ENCODE measurements around the gene COQ8B. TPM values are rescaled to one million over a fixed set of nuclear protein-coding genes. Genes with fewer than 3 reads are reported as not detected.

The COQ8B gene
- total and polyA plus RNA-seq, 9 donors: 18.2 to 26.5 (median 23.3) TPM

GRCh38 chr19:40692212-40692551 lies 24.5 kb downstream of the COQ8B start:
- H3K27me3 ChIP-seq (ENCODE audit: control insufficient read depth, insufficient read depth, low read length): no peaks in the 10 kb centered on the region
- whole genome bisulfite sequencing (ENCODE audit: insufficient coverage): 68% methylated on average over 8 of the region's 14 CpGs
- peak overlapping the region; percentile 99 for H3K27ac ChIP-seq (ENCODE audit: low read length)
- DNase-seq: no peak
- no peak overlapping the region for H3K4me3 ChIP-seq (ENCODE audit: low read length)
- H3K36me3 ChIP-seq (ENCODE audit: control insufficient read depth, insufficient read depth, low read length): peaks cover 36% of the 10 kb centered on the region
- no peaks in the 10 kb centered on the region for H3K9me3 ChIP-seq (replicated peaks; ENCODE audit: control insufficient read depth, low read depth, low read length)
- peaks cover 52% of the 10 kb centered on the region for H3K4me1 ChIP-seq (ENCODE audit: control insufficient read depth, insufficient read depth, low read length)

- Histone ChIP-seq H3K36me3 (ENCODE audit: control insufficient read depth, insufficient read depth, low read length) (peaks cover 40% of the 10 kb centered on the region), H3K27me3 (ENCODE audit: control insufficient read depth, insufficient read depth, low read length) (no peaks in the 10 kb centered on the region), H3K9me3 (replicated peaks; ENCODE audit: control insufficient read depth, low read depth, low read length) (no peaks in the 10 kb centered on the region), H3K27ac (ENCODE audit: low read length) (peak overlapping the region; percentile 99), H3K4me1 (ENCODE audit: control insufficient read depth, insufficient read depth, low read length) (peaks cover 55% of the 10 kb centered on the region), H3K4me3 (ENCODE audit: low read length) (peak overlapping the region; percentile 52)
- peak; percentile 29 for DNase-seq
- WGBS (ENCODE audit: insufficient coverage): 54% methylated on average over 19 of the region's 24 CpGs
These were observed 25.1 kb downstream of the COQ8B start for GRCh38 chr19:40691421-40692211.

GRCh38 chr19:40690693-40691420 lies 25.8 kb downstream of the COQ8B start:
- no peaks in the 10 kb centered on the region for H3K27me3 ChIP-seq (ENCODE audit: control insufficient read depth, insufficient read depth, low read length)
- peak; percentile 91 for DNase-seq
- peak overlapping the region; percentile 99 for H3K27ac ChIP-seq (ENCODE audit: low read length)
- under 1% methylated on average over 50 of the region's 56 CpGs for WGBS (ENCODE audit: insufficient coverage)
- H3K4me3 ChIP-seq (ENCODE audit: low read length): peak overlapping the region; percentile 89
- H3K4me1 ChIP-seq (ENCODE audit: control insufficient read depth, insufficient read depth, low read length): peaks cover 55% of the 10 kb centered on the region
- peaks cover 42% of the 10 kb centered on the region for H3K36me3 ChIP-seq (ENCODE audit: control insufficient read depth, insufficient read depth, low read length)
- H3K9me3 ChIP-seq (replicated peaks; ENCODE audit: control insufficient read depth, low read depth, low read length): no peaks in the 10 kb centered on the region

- Histone ChIP-seq H3K9me3 (replicated peaks; ENCODE audit: control insufficient read depth, low read depth, low read length) (no peaks in the 10 kb centered on the region), H3K4me3 (ENCODE audit: low read length) (peak within 1 kb of the TSS; percentile 89), H3K27ac (ENCODE audit: low read length) (peak within 1 kb of the TSS; percentile 99), H3K4me1 (ENCODE audit: control insufficient read depth, insufficient read depth, low read length) (peaks cover 55% of the 10 kb centered on the region), H3K27me3 (ENCODE audit: control insufficient read depth, insufficient read depth, low read length) (no peaks in the 10 kb centered on the region), H3K36me3 (ENCODE audit: control insufficient read depth, insufficient read depth, low read length) (peaks cover 42% of the 10 kb centered on the region)
- DNase-seq: peak; percentile 96
- WGBS (ENCODE audit: insufficient coverage): under 1% methylated on average over 46 of the region's 50 CpGs
These were observed 26.5 kb downstream of the COQ8B start, which contains the start of gene NUMBL for GRCh38 chr19:40690050-40690692. Gene NUMBL, minus strand, starts transcription at chr19:40690651. Its CDS starts 168 bp downstream, at chr19:40690483.

- H3K4me3 ChIP-seq (ENCODE audit: low read length): peak overlapping the region; percentile 89
- no peaks in the 10 kb centered on the region for H3K9me3 ChIP-seq (replicated peaks; ENCODE audit: control insufficient read depth, low read depth, low read length)
- 5% methylated on average over 14 of the region's 18 CpGs for whole genome bisulfite sequencing (ENCODE audit: insufficient coverage)
- peak; percentile 45 for DNase-seq
- H3K36me3 ChIP-seq (ENCODE audit: control insufficient read depth, insufficient read depth, low read length): peaks cover 43% of the 10 kb centered on the region
- peaks cover 55% of the 10 kb centered on the region for H3K4me1 ChIP-seq (ENCODE audit: control insufficient read depth, insufficient read depth, low read length)
- peak overlapping the region; percentile 93 for H3K27ac ChIP-seq (ENCODE audit: low read length)
- no peaks in the 10 kb centered on the region for H3K27me3 ChIP-seq (ENCODE audit: control insufficient read depth, insufficient read depth, low read length)
These were observed 27.2 kb downstream of the COQ8B start for GRCh38 chr19:40689339-40690049.

- DNase-seq: peak; percentile 47
These were observed 27.7 kb downstream of the COQ8B start for GRCh38 chr19:40688987-40689338.

GRCh38 chr19:40688309-40688708 lies 28.4 kb downstream of the COQ8B start:
- Histone ChIP-seq H3K4me3 (ENCODE audit: low read length) (peak overlapping the region; percentile 89), H3K4me1 (ENCODE audit: control insufficient read depth, insufficient read depth, low read length) (peaks cover 55% of the 10 kb centered on the region), H3K9me3 (replicated peaks; ENCODE audit: control insufficient read depth, low read depth, low read length) (no peaks in the 10 kb centered on the region), H3K27me3 (ENCODE audit: control insufficient read depth, insufficient read depth, low read length) (no peaks in the 10 kb centered on the region), H3K36me3 (ENCODE audit: control insufficient read depth, insufficient read depth, low read length) (peaks cover 40% of the 10 kb centered on the region), H3K27ac (ENCODE audit: low read length) (peak overlapping the region; percentile 93)
- WGBS (ENCODE audit: insufficient coverage): 33% methylated on average over 1 of the region's 1 CpG
- DNase-seq: no peak

More at GRCh38 chr19:40688987-40689338, 27.7 kb downstream of the COQ8B start:
- peaks cover 38% of the 10 kb centered on the region for H3K36me3 ChIP-seq (ENCODE audit: control insufficient read depth, insufficient read depth, low read length)
- WGBS (ENCODE audit: insufficient coverage): 15% methylated on average over 3 of the region's 4 CpGs
- H3K27ac ChIP-seq (ENCODE audit: low read length): peak overlapping the region; percentile 93
- H3K27me3 ChIP-seq (ENCODE audit: control insufficient read depth, insufficient read depth, low read length): no peaks in the 10 kb centered on the region
- peak overlapping the region; percentile 89 for H3K4me3 ChIP-seq (ENCODE audit: low read length)
- peaks cover 55% of the 10 kb centered on the region for H3K4me1 ChIP-seq (ENCODE audit: control insufficient read depth, insufficient read depth, low read length)
- H3K9me3 ChIP-seq (replicated peaks; ENCODE audit: control insufficient read depth, low read depth, low read length): no peaks in the 10 kb centered on the region

- Histone ChIP-seq H3K4me1 (ENCODE audit: control insufficient read depth, insufficient read depth, low read length) (peaks cover 48% of the 10 kb centered on the region), H3K27me3 (ENCODE audit: control insufficient read depth, insufficient read depth, low read length) (no peaks in the 10 kb centered on the region), H3K27ac (ENCODE audit: low read length) (peak overlapping the region; percentile 93), H3K36me3 (ENCODE audit: control insufficient read depth, insufficient read depth, low read length) (peaks cover 42% of the 10 kb centered on the region), H3K4me3 (ENCODE audit: low read length) (peak overlapping the region; percentile 89), H3K9me3 (replicated peaks; ENCODE audit: control insufficient read depth, low read depth, low read length) (no peaks in the 10 kb centered on the region)
- DNase-seq: peak; percentile 93
- WGBS (ENCODE audit: insufficient coverage): 25% methylated on average over 12 of the region's 12 CpGs
These were observed 29.1 kb downstream of the COQ8B start for GRCh38 chr19:40687525-40688016.

- WGBS (ENCODE audit: insufficient coverage): 66% methylated on average over 9 of the region's 14 CpGs
- no peak for DNase-seq
- peaks cover 44% of the 10 kb centered on the region for H3K4me1 ChIP-seq (ENCODE audit: control insufficient read depth, insufficient read depth, low read length)
- no peaks in the 10 kb centered on the region for H3K9me3 ChIP-seq (replicated peaks; ENCODE audit: control insufficient read depth, low read depth, low read length)
- H3K27me3 ChIP-seq (ENCODE audit: control insufficient read depth, insufficient read depth, low read length): no peaks in the 10 kb centered on the region
- peaks cover 43% of the 10 kb centered on the region for H3K36me3 ChIP-seq (ENCODE audit: control insufficient read depth, insufficient read depth, low read length)
- H3K27ac ChIP-seq (ENCODE audit: low read length): peak overlapping the region; percentile 74
- H3K4me3 ChIP-seq (ENCODE audit: low read length): no peak overlapping the region
These were observed 29.7 kb downstream of the COQ8B start for GRCh38 chr19:40686882-40687524.
